Peyer's patch (tissue), 4 donors: Measurements from ENCODE around the gene GABBR2.

Experiments used
- POLR2A ChIP-seq, 2 donors: fragments of 450-650 bp; IDR thresholded peaks; one replicate each; pipeline ENCODE4 v1.5.1; 2017; ENCODE audit warnings: antibody characterized with exemption in 2 of 2, mild to moderate bottlenecking in 2 of 2, moderate library complexity in 2 of 2
- TF ChIP-seq, protein P1 (sequence below), 6 experiments: fragments of 450-650 bp in 4 of 6; fragments of 200-600 bp in 2 of 6; sonication (generic) in 1 of 6; IDR thresholded peaks; one replicate each; pipeline ENCODE4 v1.5.1; 2017 to 2019; ENCODE audit warnings: antibody characterized with exemption in 6 of 6, mild to moderate bottlenecking in 3 of 6, moderate library complexity in 1 of 6

DNA sequence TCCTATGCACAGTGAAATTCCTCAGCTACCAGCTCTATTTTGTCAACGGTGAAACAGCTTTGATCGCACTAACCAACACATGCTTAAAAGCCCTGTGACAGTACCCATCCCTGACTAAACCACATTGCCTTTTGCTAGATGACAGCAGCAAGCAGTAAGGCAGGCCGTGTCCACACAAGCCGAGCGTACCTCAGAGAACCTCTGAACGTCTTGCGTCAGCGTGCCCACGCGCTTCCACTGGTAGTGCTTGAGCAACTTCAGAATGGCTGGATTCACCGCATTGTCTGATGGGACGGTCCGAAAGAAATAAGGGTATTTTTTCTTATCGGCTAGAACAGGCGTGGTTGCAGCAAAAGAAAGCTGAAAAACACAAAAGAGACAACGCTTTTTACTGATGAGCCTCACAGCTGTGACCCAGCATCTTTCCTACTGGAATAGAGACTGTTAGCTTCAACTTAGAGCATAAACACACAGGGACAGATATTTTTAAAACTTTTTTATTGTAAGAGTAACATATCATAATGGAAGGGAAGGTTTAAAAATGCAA, 167.0 kb downstream of the GABBR2 start:
- TF ChIP-seq, protein P1, sequence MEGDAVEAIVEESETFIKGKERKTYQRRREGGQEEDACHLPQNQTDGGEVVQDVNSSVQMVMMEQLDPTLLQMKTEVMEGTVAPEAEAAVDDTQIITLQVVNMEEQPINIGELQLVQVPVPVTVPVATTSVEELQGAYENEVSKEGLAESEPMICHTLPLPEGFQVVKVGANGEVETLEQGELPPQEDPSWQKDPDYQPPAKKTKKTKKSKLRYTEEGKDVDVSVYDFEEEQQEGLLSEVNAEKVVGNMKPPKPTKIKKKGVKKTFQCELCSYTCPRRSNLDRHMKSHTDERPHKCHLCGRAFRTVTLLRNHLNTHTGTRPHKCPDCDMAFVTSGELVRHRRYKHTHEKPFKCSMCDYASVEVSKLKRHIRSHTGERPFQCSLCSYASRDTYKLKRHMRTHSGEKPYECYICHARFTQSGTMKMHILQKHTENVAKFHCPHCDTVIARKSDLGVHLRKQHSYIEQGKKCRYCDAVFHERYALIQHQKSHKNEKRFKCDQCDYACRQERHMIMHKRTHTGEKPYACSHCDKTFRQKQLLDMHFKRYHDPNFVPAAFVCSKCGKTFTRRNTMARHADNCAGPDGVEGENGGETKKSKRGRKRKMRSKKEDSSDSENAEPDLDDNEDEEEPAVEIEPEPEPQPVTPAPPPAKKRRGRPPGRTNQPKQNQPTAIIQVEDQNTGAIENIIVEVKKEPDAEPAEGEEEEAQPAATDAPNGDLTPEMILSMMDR (IDR thresholded peaks at IDR 0.05), result no peak
- no peak for TF ChIP-seq POLR2A (IDR thresholded peaks at IDR 0.05)
